ENCODE results near the gene VPS26C. TPM values are rescaled to one million over a fixed set of nuclear protein-coding genes. Genes with fewer than 3 reads are reported as not detected.

Gene VPS26C
- total and polyA plus RNA-seq, 4 donors: 32.4 to 61.6 (median 42.2) TPM

DNA sequence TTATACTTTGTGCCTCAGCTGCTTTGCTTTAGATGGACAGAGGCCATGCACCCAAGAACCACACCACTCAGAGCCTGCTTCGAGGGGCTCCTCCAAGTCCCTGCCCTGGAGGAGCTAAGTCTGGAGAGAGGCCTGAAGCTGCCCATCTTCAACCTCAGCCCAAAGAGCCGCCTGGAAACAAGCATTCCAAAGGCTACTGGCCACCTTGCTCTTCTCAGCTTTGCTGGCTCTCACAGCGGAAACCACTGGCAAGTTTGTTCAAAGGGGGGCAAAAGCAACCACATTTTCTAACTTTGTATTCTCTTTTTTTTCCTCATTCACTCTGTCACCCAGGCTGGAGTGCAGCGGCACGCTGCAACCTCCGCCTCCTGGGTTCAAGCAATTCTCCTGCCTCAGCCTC is 23.2 kb downstream of the VPS26C start:
- Histone ChIP-seq H3K4me3 (ENCODE audit: low read length in 2 of 2) (no peak overlapping the region), H3K9me3 (ENCODE audit: control insufficient read depth, low read length) (no peaks in the 10 kb centered on the region), H3K27me3 (ENCODE audit: control insufficient read depth in 1 of 2, insufficient read depth in 2 of 2, low read length in 1 of 2) (no peaks in the 10 kb centered on the region), H3K27ac (ENCODE audit: low read depth in 1 of 2, low read length in 2 of 2) (no peak overlapping the region), H3K4me1 (ENCODE audit: control insufficient read depth in 1 of 2, insufficient read depth in 2 of 2, low read length in 2 of 2) (no peaks in the 10 kb centered on the region), H3K36me3 (ENCODE audit: control insufficient read depth in 1 of 2, insufficient read depth in 2 of 2, low read length in 1 of 2) (no peaks in the 10 kb centered on the region)
- no peak for DNase-seq
- ATAC-seq (ENCODE audit: low FRiP score): no peak
- 91 to 95% methylated on average over 6 of the region's 6 CpGs for WGBS, 2 donors
- intact Hi-C loops (cut with DNase I): no loop called here

GRCh38 chr21:37241426-37241825 is 25.7 kb downstream of the VPS26C start:
- Histone ChIP-seq H3K4me3 (ENCODE audit: low read length in 2 of 2) (no peak overlapping the region), H3K9me3 (ENCODE audit: control insufficient read depth, low read length) (no peaks in the 10 kb centered on the region), H3K36me3 (ENCODE audit: control insufficient read depth in 1 of 2, insufficient read depth in 2 of 2, low read length in 1 of 2) (no peaks in the 10 kb centered on the region), H3K4me1 (ENCODE audit: control insufficient read depth in 1 of 2, insufficient read depth in 2 of 2, low read length in 2 of 2) (no peaks in the 10 kb centered on the region), H3K27me3 (ENCODE audit: control insufficient read depth in 1 of 2, insufficient read depth in 2 of 2, low read length in 1 of 2) (no peaks in the 10 kb centered on the region), H3K27ac (ENCODE audit: low read depth in 1 of 2, low read length in 2 of 2) (no peak overlapping the region)
- DNase-seq (no peak), ATAC-seq (ENCODE audit: low FRiP score) (no peak)
- intact Hi-C loops (cut with DNase I): no loop called here
- 79 to 82% methylated on average over 7 of the region's 7 CpGs for WGBS, 2 donors

- H3K36me3 ChIP-seq (ENCODE audit: control insufficient read depth in 1 of 2, insufficient read depth in 2 of 2, low read length in 1 of 2): no peaks in the 10 kb centered on the region
- H3K4me3 ChIP-seq (ENCODE audit: low read length in 2 of 2): no peak overlapping the region
- 84 to 85% methylated on average over 8 of the region's 8 CpGs for WGBS, 2 donors
- H3K27me3 ChIP-seq (ENCODE audit: control insufficient read depth in 1 of 2, insufficient read depth in 2 of 2, low read length in 1 of 2): no peaks in the 10 kb centered on the region
- DNase-seq: no peak
- no peaks in the 10 kb centered on the region for H3K4me1 ChIP-seq (ENCODE audit: control insufficient read depth in 1 of 2, insufficient read depth in 2 of 2, low read length in 2 of 2)
- ATAC-seq (ENCODE audit: low FRiP score): no peak
- intact Hi-C loops (cut with DNase I): no loop called here
- H3K9me3 ChIP-seq (ENCODE audit: control insufficient read depth, low read length): no peaks in the 10 kb centered on the region
- no peak overlapping the region for H3K27ac ChIP-seq (ENCODE audit: low read depth in 1 of 2, low read length in 2 of 2)
Observed at GRCh38 chr21:37240978-37241377, 26.2 kb downstream of the VPS26C start.

DNA sequence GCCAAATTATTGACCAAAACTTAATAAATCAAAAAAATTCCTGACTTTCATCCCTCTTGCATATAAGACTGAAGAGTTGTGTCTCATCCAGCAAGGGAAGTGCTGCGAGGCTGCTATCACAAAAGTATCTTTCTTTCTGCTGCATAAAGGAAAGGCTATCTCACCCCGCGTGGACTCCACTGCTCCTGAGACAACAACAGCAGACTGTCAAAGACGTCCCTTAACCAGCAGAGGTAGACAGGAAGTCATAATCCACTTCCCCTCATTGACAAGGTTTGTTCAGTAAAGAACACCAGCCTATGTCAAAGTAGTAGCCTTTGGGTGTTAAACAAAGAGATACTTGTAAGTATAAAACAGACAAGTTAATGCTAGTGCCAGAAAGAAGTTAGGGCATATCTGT is 29.4 kb downstream of the VPS26C start:
- H3K4me3 ChIP-seq (ENCODE audit: low read length in 2 of 2): no peak overlapping the region
- H3K27me3 ChIP-seq (ENCODE audit: control insufficient read depth in 1 of 2, insufficient read depth in 2 of 2, low read length in 1 of 2): no peaks in the 10 kb centered on the region
- no peak for ATAC-seq (ENCODE audit: low FRiP score)
- 60 to 62% methylated on average over 4 of the region's 4 CpGs for WGBS, 2 donors
- peaks cover 0 to 3% of the 10 kb centered on the region in 2 donors for H3K36me3 ChIP-seq (ENCODE audit: control insufficient read depth in 1 of 2, insufficient read depth in 2 of 2, low read length in 1 of 2)
- H3K27ac ChIP-seq (ENCODE audit: low read depth in 1 of 2, low read length in 2 of 2): no peak overlapping the region
- H3K9me3 ChIP-seq (ENCODE audit: control insufficient read depth, low read length): no peaks in the 10 kb centered on the region
- DNase-seq: no peak
- intact Hi-C loops (cut with DNase I): no loop called here
- H3K4me1 ChIP-seq (ENCODE audit: control insufficient read depth in 1 of 2, insufficient read depth in 2 of 2, low read length in 2 of 2): no peaks in the 10 kb centered on the region

GRCh38 chr21:37237346-37237745 is 29.8 kb downstream of the VPS26C start:
- no peak overlapping the region for H3K4me3 ChIP-seq (ENCODE audit: low read length in 2 of 2)
- H3K9me3 ChIP-seq (ENCODE audit: control insufficient read depth, low read length): no peaks in the 10 kb centered on the region
- no peak for ATAC-seq (ENCODE audit: low FRiP score)
- peaks cover 0 to 4% of the 10 kb centered on the region in 2 donors for H3K36me3 ChIP-seq (ENCODE audit: control insufficient read depth in 1 of 2, insufficient read depth in 2 of 2, low read length in 1 of 2)
- WGBS, 2 donors: 91 to 97% methylated on average over 2 of the region's 2 CpGs
- intact Hi-C loops (cut with DNase I): no loop called here
- no peak for DNase-seq
- no peak overlapping the region for H3K27ac ChIP-seq (ENCODE audit: low read depth in 1 of 2, low read length in 2 of 2)
- H3K27me3 ChIP-seq (ENCODE audit: control insufficient read depth in 1 of 2, insufficient read depth in 2 of 2, low read length in 1 of 2): no peaks in the 10 kb centered on the region
- H3K4me1 ChIP-seq (ENCODE audit: control insufficient read depth in 1 of 2, insufficient read depth in 2 of 2, low read length in 2 of 2): no peaks in the 10 kb centered on the region

- DNase-seq (no peak), ATAC-seq (ENCODE audit: low FRiP score) (no peak)
- Histone ChIP-seq H3K4me1 (ENCODE audit: control insufficient read depth in 1 of 2, insufficient read depth in 2 of 2, low read length in 2 of 2) (no peaks in the 10 kb centered on the region), H3K27ac (ENCODE audit: low read depth in 1 of 2, low read length in 2 of 2) (no peak overlapping the region), H3K36me3 (ENCODE audit: control insufficient read depth in 1 of 2, insufficient read depth in 2 of 2, low read length in 1 of 2) (peaks cover 0 to 11% of the 10 kb centered on the region in 2 donors), H3K27me3 (ENCODE audit: control insufficient read depth in 1 of 2, insufficient read depth in 2 of 2, low read length in 1 of 2) (no peaks in the 10 kb centered on the region), H3K9me3 (ENCODE audit: control insufficient read depth, low read length) (no peaks in the 10 kb centered on the region), H3K4me3 (ENCODE audit: low read length in 2 of 2) (no peak overlapping the region)
- WGBS, 2 donors: 94 to 95% methylated on average over 9 of the region's 9 CpGs
- intact Hi-C loops (cut with DNase I): no loop called here
Observed at GRCh38 chr21:37233551-37234146, 33.5 kb downstream of the VPS26C start.

DNA sequence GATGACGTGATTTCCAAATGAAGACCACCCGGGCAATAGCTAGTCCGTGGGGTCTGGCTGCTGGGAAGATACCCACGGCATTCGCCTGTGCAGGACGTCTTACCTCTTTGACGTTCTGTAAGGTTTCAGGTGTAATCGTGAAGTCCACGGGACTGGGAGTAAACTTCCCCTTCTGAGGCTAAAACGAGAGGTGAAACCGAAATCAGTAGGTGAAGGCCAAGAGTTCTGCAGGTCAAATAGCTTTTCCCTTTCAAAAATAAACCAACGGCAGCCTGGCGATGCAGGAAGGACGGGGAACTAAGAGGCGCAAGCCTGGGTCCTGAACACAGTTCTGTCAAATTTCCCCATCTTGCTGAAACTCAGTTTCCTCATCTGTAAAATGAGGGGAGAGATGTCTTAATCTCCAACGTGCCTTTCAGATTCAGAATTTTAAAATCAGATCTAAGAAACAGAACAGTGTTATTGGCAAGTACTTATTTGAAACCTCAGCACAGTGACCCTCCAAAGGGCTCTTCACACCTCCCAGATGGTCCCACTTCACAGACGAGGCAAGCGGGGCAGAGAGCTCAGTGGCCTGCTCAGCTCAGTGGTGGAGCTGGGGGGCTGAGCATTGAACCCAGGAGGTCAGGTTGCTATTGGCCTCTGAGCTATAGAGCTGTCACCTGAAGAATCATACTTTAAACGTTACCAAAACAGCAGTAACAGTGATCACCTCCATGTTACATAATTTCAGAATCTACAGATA is 34.7 kb downstream of the VPS26C start:
- H3K9me3 ChIP-seq (ENCODE audit: control insufficient read depth, low read length): no peaks in the 10 kb centered on the region
- intact Hi-C loops (cut with DNase I): no loop called here
- no peak for DNase-seq
- no peak overlapping the region for H3K27ac ChIP-seq (ENCODE audit: low read depth in 1 of 2, low read length in 2 of 2)
- H3K4me3 ChIP-seq (ENCODE audit: low read length in 2 of 2): no peak overlapping the region
- H3K36me3 ChIP-seq (ENCODE audit: control insufficient read depth in 1 of 2, insufficient read depth in 2 of 2, low read length in 1 of 2): peaks cover 2 to 17% of the 10 kb centered on the region in 2 donors
- H3K4me1 ChIP-seq (ENCODE audit: control insufficient read depth in 1 of 2, insufficient read depth in 2 of 2, low read length in 2 of 2): no peaks in the 10 kb centered on the region
- no peaks in the 10 kb centered on the region for H3K27me3 ChIP-seq (ENCODE audit: control insufficient read depth in 1 of 2, insufficient read depth in 2 of 2, low read length in 1 of 2)
- no peak for ATAC-seq (ENCODE audit: low FRiP score)
- 91% methylated on average over 19 of the region's 19 CpGs for WGBS, 2 donors

DNA sequence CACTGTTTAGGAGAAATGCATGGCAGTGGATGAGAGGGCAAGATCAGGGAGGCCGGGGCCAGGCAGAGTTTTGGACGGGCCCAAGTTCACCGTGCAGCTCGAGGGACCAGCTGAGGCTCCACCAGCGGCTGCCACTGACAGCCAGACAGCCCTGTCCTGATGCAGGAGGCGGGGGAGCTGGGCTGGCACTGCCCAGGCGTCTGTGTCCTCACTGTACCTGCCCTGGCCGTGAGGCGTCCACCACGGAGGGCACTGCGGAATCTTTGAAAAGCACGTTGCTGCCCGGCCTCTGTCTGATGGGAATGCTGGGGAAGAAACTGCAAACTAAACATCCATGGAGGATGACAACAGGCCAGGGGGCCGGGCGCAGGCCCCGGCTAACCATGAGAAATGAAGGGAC is 35.5 kb downstream of the VPS26C start:
- Histone ChIP-seq H3K27ac (ENCODE audit: low read depth in 1 of 2, low read length in 2 of 2) (no peak overlapping the region), H3K27me3 (ENCODE audit: control insufficient read depth in 1 of 2, insufficient read depth in 2 of 2, low read length in 1 of 2) (no peaks in the 10 kb centered on the region), H3K4me1 (ENCODE audit: control insufficient read depth in 1 of 2, insufficient read depth in 2 of 2, low read length in 2 of 2) (no peaks in the 10 kb centered on the region), H3K4me3 (ENCODE audit: low read length in 2 of 2) (no peak overlapping the region), H3K36me3 (ENCODE audit: control insufficient read depth in 1 of 2, insufficient read depth in 2 of 2, low read length in 1 of 2) (peaks cover 3 to 19% of the 10 kb centered on the region in 2 donors), H3K9me3 (ENCODE audit: control insufficient read depth, low read length) (no peaks in the 10 kb centered on the region)
- intact Hi-C loops (cut with DNase I): no loop called here
- DNase-seq: no peak
- WGBS, 2 donors: 92 to 94% methylated on average over 16 of the region's 16 CpGs
- no peak for ATAC-seq (ENCODE audit: low FRiP score)

DNA sequence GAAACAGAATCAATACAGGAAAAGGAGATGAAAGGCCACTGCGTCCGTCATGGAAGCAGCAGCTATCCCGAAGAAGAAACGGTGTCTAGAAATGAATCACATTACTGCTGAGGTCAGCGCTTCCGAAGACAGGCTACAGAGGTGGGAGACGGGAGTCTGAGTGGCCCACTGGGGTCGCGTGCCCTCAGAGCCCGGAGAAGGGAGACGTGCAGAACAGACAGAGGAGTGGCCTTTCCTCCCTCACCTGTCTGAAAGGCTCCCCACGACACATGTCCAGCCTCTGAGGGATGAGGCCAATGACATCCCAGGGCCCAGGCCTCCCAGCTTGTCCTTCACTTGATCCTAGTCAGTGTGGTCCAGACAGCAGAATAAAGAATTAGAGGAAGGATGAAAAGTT is 35.9 kb downstream of the VPS26C start:
- peaks cover 3 to 19% of the 10 kb centered on the region in 2 donors for H3K36me3 ChIP-seq (ENCODE audit: control insufficient read depth in 1 of 2, insufficient read depth in 2 of 2, low read length in 1 of 2)
- ATAC-seq (ENCODE audit: low FRiP score): no peak
- 76 to 80% methylated on average over 12 of the region's 12 CpGs for WGBS, 2 donors

More for the DNA sequence above, 35.9 kb downstream of the VPS26C start:
- no peak for DNase-seq
- H3K9me3 ChIP-seq (ENCODE audit: control insufficient read depth, low read length): no peaks in the 10 kb centered on the region
- intact Hi-C loops (cut with DNase I): no loop called here
- H3K27me3 ChIP-seq (ENCODE audit: control insufficient read depth in 1 of 2, insufficient read depth in 2 of 2, low read length in 1 of 2): no peaks in the 10 kb centered on the region
- no peak overlapping the region for H3K4me3 ChIP-seq (ENCODE audit: low read length in 2 of 2)
- no peaks in the 10 kb centered on the region for H3K4me1 ChIP-seq (ENCODE audit: control insufficient read depth in 1 of 2, insufficient read depth in 2 of 2, low read length in 2 of 2)
- no peak overlapping the region for H3K27ac ChIP-seq (ENCODE audit: low read depth in 1 of 2, low read length in 2 of 2)
